HG03571 (cell line): Measurements from ENCODE around the gene SUGCT.

ENCODE experiments used
- ATAC-seq: cut with Tn5 transposase; IDR thresholded peaks from one replicate; pipeline ENCODE4 v1.9.1; 2021; ENCODE audit not compliant: unreplicated experiment

Gene SUGCT

DNA sequence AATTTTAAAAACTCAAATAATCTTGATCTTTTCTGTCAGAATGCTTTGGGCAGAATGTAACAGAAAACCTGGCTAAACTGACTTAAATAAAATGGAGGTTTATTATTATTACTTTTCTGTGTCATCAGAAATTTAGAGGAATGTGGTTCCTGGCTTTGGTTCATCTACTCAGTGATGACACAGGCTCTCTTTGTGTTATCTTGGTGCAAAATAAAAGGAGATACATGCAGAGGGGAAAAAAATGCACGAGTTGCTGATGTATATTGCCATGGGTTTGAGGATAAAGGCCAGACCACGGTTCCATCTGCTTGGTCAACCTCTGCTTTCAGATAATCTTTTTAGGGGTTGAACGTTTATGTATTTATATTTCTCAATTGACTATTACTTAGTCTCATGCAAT lies 181.4 kb downstream of the SUGCT start:
- no peak for ATAC-seq

DNA sequence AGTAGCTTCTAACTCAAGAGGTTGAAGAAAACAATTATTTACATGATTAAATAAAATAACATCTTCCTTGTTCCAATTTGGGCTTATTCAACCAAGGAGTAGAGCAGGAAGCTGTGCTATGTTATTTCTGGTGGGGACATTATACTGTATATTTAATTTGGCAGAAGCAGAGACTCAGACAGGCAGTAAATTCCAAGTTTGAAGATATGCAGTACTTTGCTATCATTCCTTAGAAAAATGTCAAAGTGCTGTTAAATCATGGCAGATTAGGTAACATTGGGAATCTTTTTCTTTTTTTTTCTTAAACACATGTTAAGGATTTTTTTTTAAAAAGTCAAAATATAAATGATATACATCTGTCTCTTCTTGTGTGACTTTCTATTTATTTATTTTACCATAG lies 190.1 kb downstream of the SUGCT start:
- no peak for ATAC-seq

DNA sequence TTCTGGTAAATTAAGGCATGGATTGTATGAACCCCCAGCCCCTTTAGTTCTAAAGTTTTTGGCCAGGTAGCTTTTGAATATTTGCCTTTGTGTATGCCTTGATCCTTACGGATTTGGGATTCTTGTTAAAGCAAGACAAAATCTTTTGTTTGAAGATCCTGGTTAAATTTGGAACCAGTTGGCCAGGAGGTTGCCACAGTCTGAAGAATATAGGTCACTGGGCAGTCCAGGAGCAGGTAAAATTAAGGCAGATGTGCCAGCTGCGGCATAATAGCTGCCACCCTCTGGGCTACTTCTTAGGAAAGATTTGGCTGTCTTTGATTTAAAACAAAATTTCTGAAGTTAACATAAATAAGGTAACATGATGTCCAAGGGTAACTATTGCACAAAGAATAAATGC lies 192.3 kb downstream of the SUGCT start:
- ATAC-seq = no peak

DNA sequence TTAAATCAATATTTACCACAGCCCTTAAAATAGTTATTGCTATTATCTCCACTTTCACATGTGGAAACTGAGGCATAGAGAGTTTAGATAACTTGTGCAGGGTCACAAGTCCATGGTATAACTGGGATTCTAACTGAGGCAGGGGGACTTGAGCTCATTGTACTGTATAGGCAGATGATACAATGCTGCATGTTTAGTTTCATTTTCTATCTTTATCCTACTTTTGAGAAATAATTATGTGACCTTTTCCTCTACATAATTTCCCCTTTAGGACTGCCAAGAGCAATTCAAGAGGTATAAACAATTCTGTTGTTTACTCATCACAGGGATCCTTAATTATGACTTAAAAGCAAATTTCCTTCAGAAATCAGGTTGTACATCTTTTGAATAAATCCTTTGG lies 193.1 kb downstream of the SUGCT start:
- ATAC-seq = no peak

DNA sequence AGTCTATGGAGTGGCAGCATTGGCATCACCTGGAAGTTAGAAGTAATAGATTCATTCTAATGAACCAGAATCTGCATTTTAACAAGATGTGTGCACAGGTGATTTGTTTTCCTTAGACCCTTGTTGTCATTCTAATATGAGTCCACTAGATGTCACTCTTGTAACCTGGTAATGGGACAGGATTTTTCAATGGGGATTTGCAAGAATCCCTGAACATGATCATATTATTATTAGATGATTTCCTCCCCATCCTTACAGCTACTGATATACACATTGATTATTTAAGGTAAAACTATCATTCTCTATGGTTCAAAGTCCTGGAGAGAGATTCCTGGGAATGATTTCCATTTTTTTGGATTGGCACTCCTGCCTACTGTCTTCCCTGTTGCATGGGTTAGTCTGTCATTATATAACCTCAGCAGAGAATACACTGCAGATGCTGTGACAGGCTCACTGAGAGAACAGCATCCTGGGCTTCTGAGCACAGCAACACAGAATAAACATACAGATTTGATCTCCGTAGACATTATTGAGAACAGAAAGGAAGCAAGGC lies 194.9 kb downstream of the SUGCT start:
- no peak for ATAC-seq

DNA sequence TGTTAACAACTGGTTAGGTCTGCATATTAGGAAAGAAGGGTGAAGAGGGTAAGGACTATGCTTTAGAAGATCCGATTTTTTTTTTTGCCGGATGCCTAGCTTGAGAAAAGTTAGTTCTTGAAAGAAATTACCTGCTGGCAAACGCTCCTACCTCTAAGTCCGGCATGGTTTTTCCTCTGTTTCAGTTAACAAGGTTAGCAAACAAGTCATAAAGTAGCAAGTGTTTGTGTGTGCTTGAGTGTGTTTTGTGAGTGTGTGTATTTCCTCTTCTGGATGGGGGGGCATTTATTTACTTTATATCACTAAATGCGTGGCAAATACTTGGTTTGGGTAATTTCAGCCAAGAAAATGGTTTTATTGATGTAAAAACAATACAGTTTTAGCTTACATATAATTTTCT lies 195.6 kb downstream of the SUGCT start:
- ATAC-seq = no peak

DNA sequence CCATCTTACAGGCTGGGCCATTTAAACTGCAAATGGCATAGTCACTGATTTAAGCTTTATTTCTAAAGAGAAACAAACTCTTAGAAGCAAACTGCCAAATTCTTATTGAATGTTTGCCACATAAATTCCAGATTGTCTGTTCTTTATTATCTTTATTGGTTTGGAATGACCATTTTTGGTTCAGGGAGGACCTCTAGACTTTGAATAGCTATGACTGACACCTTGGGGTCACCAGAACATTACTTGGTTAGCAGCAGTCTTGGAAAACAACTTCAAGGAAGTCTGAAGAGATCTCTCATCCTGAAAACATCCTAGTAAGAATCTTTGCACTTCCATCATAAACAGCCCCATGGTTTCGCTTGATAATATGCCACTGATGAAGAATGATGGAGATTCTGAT lies 197.1 kb downstream of the SUGCT start:
- ATAC-seq = no peak

DNA sequence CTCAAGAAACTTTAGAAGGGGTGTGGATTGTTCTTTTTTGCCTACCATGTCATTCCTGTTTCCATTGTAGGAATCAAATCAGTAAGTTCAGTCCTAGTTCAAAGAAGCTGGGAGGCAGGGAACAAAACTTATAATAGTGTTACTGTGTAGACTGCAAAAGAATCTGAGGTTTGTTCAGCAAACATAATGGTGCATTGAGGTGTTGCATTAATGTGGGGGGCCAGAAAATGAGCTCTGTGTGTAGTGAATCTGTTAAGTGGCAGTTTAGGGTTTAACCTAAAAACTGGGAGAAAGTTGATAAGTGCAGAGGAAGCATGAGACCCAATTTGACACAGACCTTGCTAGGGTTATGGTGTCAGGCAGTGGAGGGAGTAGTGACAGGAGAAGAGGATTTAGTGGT lies 197.7 kb downstream of the SUGCT start:
- ATAC-seq = no peak

DNA sequence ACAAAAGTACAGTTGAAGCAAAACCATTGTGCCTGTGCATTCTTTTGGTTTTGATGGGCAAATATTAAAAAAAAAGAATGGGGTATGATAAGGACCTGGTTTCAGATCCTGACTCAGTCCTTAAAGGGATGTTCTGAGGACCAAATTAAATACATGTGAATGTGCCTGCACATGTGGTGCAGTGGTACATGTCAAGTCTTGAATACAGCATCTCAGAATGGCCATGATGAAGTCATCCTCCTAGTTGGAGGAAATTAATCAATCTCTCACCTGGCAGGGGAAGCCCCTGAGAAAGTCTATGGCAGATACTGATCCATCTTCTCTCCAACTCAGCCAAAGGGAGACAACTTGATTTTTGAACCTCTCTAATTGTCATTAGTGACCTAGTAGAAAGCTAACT lies 207.0 kb downstream of the SUGCT start:
- no peak for ATAC-seq

DNA sequence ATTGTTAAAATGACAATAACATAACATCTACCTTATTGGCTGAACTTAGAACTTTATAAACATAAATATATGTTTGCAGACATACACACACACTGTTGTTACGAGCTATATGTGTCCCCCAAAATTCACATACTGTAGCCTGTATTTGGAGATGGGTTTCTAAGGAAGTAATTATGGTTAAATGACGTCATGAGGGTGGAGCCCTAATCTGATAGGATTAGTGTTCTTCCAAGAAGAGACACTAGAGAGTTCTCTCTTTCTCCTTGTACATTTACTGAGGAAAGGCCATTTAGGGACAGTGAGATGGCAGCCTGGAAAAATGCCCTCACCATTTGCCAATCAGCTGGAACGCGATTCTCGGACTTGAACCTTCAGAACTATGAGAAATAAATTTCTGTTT lies 211.7 kb downstream of the SUGCT start:
- ATAC-seq = no peak

DNA sequence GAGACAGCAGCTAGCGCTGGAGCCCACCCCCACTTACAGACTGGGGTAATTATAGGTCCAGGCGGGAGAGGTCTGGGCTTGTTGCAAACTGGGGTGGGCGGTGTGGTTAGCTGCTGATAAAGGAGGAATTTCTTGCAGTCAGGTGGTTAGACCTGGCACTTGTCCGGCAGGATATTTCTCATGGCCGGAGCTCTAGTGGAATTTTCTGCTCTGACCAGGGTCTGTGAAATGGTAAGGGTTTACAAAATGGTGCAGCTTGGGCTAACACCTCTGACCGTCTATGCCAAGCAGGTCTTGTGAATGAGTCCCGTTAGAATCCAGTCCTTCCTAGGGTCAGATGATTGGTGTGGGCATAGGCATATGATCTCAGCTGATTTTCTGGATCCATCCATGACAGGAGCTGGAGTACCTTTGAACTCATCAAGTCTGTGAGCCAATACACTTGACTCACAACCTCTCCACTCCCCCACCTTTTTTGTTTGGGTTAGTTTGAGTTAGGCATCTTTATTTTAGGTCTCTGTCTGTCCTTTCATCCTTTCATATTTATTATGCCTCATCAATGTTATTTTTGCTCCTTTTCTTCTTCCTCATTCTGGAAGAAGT lies 213.4 kb downstream of the SUGCT start:
- no peak for ATAC-seq

DNA sequence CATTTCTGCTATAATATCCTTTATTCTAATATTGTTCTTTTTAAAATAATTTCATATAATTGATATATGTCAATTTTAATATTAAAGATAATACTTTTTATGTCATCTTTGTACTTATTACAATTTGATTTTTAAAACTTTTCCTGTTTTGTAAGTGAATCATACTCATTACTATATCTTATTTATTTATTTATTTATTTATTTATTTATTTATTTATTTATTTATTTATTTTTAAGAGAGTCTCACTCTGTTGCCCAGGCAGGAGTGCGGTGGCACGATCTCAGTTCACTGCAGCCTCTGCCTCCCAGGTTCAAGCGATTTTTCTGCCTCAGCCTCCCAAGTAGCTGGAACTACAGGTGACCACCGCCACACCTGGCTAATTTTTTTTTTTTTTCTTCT lies 215.3 kb downstream of the SUGCT start:
- ATAC-seq = no peak

DNA sequence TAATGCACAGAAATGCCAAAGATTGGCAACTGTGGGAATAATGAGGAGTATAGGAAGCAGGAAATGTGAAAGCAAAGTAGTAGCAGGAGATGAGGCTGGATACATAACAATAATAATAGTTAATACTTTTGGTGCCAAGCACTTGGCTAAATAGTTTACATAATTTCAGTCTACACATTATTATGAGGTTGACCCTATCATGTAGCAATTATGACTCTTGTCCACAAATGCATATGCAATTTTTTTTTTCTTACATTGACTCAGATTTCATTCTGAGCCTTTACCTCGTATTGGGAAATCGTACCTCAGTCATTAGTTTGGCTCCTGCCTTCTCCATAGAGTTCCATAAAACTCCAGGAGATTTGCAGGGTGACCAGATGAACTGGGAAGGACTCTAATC lies 219.9 kb downstream of the SUGCT start:
- ATAC-seq = no peak

DNA sequence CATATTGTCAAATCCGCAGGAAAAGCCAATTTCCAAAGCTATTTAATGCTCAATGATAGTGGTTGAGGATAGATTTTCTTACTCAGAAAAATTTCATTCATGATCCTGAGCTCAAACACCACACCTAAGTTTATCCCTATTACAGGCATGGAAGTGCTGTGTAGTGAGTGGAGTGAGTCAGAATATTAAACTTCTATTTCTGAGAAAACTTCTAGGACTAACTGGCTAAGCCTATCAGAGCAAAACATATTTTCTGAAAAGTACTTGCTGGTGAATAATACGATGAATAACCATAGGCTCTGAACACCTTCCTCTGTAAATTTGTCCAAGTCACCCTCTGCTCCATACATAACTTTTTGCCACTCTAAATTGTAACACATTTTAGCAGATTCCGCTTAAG lies 221.5 kb downstream of the SUGCT start:
- ATAC-seq = no peak

DNA sequence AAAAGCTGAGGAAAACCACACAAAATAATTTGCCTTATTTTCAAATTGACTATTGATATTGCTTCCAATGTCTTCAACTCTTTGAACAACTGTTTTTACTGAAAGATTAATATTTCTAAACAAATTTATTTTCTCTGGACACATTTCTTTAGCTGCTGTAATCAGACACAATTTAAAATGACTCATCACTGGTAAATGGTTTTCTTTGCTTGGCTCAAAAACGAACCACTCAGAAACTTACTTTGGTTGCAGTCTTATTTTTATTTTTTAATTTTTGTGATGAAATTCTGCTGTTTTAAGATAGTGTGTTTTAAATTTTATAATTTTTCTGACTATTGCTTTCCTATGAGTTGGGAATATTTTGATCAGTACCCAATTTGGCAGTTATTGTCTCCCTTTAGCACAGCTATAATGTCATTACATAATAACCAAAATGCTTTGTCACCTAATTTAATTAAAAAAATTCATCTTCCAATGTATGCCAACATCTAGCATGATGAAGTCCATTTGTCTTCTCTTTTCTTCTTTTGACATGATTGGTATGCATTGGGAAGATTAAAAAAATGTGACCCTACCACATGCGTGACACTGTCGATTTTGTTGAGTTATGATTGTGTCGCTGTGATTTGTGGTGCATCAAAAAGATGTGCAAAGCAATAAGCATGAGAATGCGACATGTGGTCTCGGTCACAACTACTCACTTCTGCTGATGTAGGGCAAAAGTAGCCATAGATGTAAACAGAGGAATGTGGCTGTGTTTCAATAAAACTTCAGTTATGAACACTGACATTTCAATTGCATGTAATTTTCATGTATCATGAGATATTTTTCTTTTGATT lies 222.3 kb downstream of the SUGCT start:
- no peak for ATAC-seq

DNA sequence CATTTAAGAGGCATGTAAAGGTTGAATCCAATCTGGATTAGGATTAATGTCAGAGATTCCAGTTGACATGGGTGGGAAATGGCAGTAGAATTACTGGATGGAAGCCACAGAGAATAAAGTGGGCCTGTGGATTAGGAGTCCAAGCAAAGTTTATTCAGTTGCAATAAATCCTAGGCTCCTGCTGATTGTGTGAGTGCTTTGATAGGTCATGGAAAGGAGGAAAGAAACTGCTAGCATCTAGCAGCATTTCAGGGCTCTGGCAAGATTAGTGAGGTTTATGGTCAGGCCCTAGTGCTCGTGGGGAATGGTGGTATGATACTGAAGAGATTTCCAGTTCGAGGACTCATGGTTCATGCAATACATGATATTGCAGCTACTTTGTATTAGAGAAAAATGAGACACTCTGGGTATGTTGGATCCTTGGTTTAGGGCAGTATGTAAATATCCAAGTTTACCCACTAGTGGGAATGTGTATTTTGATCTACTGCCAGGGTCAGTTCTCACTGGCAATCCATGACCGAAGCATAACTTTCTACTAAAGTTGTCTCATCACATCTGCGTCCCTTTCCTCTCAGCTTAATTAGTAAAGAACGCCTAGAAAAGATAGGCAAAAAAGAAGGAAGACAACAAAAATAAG lies 235.0 kb downstream of the SUGCT start:
- no peak for ATAC-seq

DNA sequence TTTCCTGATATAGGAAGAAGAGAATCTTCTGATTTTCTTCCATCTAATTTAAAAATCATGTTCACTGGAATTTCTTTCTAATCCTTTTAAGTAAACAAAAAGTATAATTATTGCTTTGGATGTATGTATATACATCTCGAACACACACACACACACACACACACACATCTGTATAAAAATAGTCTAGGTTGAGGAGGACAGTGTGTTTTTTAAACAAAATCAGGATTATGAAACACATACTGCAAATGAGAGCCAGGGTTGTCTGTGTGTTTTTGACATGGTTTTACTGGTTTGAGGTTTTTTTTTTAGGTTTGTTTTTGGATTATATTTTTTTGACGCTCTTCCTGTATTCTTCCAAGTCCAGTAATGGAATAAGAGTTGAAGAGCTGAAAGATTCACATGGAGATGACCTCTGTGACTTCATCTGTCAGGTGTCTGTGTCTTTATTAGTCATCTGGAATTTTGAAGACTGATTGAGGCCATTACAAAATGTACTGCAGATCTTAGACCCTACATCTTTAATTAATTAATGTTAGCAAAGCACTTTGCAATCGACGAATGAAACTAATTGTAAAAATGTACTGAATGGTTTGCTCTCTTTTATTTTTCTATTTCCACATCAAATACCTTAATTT lies 237.1 kb downstream of the SUGCT start:
- ATAC-seq = no peak

DNA sequence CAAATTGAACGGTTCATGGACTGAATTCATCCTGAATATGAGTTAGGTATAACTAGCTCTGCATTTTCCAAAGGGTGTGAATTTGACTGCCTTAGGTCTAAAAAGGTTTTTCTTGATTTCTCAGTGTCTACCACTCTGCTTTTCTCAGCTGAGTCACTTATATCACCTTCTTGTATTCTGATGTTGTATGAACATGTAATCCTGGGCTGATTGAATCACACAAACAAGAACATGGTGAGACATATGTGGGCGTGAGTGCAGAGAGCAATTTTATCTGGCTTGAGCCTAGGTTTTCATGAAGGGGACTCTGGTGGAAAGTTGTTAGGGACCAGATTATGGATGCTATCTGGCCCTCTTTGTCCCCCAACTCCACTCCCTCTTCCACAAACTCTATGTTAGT lies 239.8 kb downstream of the SUGCT start:
- no peak for ATAC-seq

DNA sequence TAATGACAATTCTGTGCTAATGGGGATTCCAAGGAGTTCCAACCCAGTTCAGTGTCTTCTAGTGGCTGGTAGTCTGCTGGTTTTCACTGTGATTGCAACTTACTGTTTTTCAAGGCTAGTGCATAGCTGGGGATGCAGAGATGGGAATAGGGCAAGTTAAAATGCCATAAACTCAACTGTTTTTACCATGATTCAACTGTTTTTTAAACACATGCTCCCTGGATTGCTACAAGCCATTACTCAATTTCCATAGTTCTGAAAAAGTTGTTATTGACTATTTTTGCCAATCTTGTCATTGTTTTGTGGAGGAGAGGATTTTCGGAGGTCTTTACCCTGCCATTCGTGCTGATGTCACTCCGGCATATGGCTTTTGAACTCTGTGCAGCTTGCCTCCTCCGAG lies 245.3 kb downstream of the SUGCT start:
- no peak for ATAC-seq

DNA sequence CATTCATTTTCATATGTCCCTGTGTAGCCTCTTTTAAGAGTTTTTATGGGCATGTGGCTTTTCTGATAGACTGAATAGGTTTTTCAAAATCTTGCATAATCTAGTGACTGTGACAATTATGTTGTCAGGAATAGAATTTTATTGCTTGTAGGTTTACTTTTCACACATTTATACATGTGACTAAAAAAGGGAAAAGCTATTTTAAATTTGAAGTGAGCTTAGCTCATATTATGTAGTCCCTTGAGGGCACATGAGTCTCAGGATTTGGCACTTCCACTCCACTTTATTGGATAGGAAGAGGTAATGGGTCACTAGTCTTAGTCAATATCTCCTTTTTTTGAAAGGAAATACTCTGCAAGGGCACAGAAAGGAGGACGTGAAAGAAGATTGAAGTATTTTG lies 247.3 kb downstream of the SUGCT start:
- ATAC-seq = no peak

DNA sequence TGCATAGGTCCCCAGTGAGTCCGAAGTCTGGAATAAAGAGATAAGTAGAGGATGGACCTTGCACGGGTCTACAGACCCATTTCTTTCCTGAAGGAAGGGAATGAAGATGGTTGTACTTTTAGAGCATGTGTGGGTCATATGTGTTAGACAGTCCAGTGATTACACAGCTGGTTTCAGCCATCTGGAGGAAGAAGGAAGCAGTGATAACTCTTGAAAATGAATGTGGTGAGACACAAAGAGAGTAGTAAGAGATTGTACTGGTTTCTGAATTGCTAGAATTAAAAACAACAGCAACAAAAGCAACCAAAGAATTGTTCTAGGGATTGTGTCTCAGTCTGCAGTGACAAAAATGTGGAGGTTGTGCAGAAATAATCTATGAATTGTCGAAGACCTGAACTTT lies 258.9 kb downstream of the SUGCT start:
- no peak for ATAC-seq

DNA sequence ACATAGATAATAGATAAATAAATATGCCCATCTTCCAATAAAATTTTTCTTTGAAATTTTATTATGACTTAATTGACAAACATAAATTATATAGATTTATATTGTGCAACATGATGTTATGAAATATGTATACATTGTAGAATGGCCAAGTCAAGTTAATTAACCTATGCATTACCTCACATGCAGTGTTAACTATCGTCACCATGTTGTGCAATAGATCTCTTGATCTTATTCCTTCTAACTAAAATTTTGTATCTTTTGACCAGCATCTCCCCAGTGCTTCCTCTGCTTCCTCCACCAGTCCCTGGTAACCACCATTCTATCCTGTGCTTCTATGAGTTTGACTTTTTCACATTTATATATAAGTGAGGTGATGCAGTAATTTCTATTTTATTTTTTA lies 259.6 kb downstream of the SUGCT start:
- no peak for ATAC-seq
